ENCODE results near the gene PTK7.

- TF ChIP-seq POLR2A (IDR thresholded peaks at IDR 0.05) (no peak), POLR2AphosphoS5 (IDR thresholded peaks at IDR 0.05) (no peak), CTCF (IDR thresholded peaks at IDR 0.05) (no peak)
Measured at GRCh38 chr6:43055966-43056365, 20.1 kb upstream of the PTK7 start.
